HFFc6 (cell line): Measurements from ENCODE around the gene SPATA7. TPM values are rescaled to one million over a fixed set of nuclear protein-coding genes. Genes with fewer than 3 reads are reported as not detected.

Experiments
- DNase-seq: peaks from one replicate; pipeline ENCODE4 v3.0.0-alpha.2; 2018
- H3K27ac Mint-ChIP-seq: 2 replicates; pipeline ENCODE4 v1.8.0; 2020; ENCODE audit warnings: mild to moderate bottlenecking, mixed read lengths
- H3K27me3 Mint-ChIP-seq: 2 replicates; pipeline ENCODE4 v1.8.0; 2021; ENCODE audit warnings: mild to moderate bottlenecking, moderate library complexity, mixed read lengths; ENCODE audit not compliant: insufficient read depth
- H3K36me3 Mint-ChIP-seq: 2 replicates; pipeline ENCODE4 v1.8.0; 2021; ENCODE audit warnings: low read depth, mixed read lengths
- H3K4me1 Mint-ChIP-seq: 2 replicates; pipeline ENCODE4 v1.8.0; 2020; ENCODE audit warnings: low read depth, mixed read lengths
- H3K4me3 Mint-ChIP-seq: 2 replicates; pipeline ENCODE4 v1.8.0; 2020; ENCODE audit warnings: mild to moderate bottlenecking, moderate library complexity, mixed read lengths
- H3K9me3 Mint-ChIP-seq: 2 replicates; pipeline ENCODE4 v1.8.0; 2020; ENCODE audit warnings: mild to moderate bottlenecking, mixed read lengths
- CTCF ChIP-seq: fragments of 200-600 bp; sonication (generic); IDR thresholded peaks from 2 replicates; pipeline ENCODE4 v1.5.0; 2021; ENCODE audit warnings: antibody characterized with exemption, mild to moderate bottlenecking
- long read RNA-seq: library from polyadenylated mRNA; unstranded; transcript quantifications from one replicate; pipeline ENCODE4 v2.0.0, GENCODE V29; 2019
- total RNA-seq, 6 experiments: library from RNA; stranded (reverse); fragmentation: NEBNext Ultra II Directional; extraction: Animal tissue kit (Norgen Biotek cat#: 25700); gene quantifications; 2 replicates in 1 of 6; 3 replicates in 5 of 6; pipeline ENCODE4 v1.2.3, GENCODE V29; 2021

Gene SPATA7, protein sequence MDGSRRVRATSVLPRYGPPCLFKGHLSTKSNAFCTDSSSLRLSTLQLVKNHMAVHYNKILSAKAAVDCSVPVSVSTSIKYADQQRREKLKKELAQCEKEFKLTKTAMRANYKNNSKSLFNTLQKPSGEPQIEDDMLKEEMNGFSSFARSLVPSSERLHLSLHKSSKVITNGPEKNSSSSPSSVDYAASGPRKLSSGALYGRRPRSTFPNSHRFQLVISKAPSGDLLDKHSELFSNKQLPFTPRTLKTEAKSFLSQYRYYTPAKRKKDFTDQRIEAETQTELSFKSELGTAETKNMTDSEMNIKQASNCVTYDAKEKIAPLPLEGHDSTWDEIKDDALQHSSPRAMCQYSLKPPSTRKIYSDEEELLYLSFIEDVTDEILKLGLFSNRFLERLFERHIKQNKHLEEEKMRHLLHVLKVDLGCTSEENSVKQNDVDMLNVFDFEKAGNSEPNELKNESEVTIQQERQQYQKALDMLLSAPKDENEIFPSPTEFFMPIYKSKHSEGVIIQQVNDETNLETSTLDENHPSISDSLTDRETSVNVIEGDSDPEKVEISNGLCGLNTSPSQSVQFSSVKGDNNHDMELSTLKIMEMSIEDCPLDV
- 1 to 10 TPM; 6.1 to 7.4 (median 6.8) TPM for total RNA-seq
- long read RNA-seq, partial matches to known transcripts, result 1 of 9 reads
- long read RNA-seq, other reads (novel, unspliced or antisense), result 4 of 9 reads

GRCh38 chr14:88385212-88386101 lies at the start of gene SPATA7:
Gene SPATA7 (plus strand): TSS chr14:88385657. CDS start chr14:88385819, 162 bp downstream.
- Mint-ChIP-seq H3K4me1 (peaks cover 22% of the 10 kb centered on the region), H3K9me3 (no peaks in the 10 kb centered on the region), H3K27ac (peak within 1 kb of the TSS; percentile 92), H3K4me3 (peak within 1 kb of the TSS; percentile 100), H3K27me3 (no peaks in the 10 kb centered on the region; the same call in none of the 2 replicates), H3K36me3 (no peaks in the 10 kb centered on the region; the same call in 1 of the 2 replicates)
- TF ChIP-seq CTCF, result no peak
- DNase-seq, result peak; percentile 81

DNA sequence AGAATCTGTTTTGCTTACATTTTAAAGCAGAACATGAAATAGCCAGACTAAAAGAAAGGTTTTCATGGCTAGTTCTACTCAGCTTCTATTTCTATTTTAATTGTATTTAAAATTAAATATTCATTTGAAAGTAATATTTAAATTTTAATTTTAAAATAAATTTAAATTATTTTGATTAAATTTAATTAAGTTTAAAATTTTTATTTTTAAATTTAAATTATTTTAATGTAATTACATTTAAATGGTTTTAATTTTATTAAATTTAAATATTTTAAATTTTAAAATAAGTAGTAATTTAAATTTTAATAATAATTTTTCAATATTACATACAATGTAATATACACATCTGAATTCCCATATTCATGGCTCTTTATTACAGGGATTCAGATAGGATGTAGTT lies 45.1 kb upstream of the SPATA7 start:
- no peaks in the 10 kb centered on the region for H3K4me1 Mint-ChIP-seq
- no peak for TF ChIP-seq CTCF
- no peak overlapping the region for H3K4me3 Mint-ChIP-seq
- H3K36me3 Mint-ChIP-seq, result no peaks in the 10 kb centered on the region
- DNase-seq, result no peak
- H3K27me3 Mint-ChIP-seq, result no peaks in the 10 kb centered on the region; the same call in 1 of the 2 replicates
- H3K9me3 Mint-ChIP-seq, result no peaks in the 10 kb centered on the region
- H3K27ac Mint-ChIP-seq, result no peak overlapping the region

DNA sequence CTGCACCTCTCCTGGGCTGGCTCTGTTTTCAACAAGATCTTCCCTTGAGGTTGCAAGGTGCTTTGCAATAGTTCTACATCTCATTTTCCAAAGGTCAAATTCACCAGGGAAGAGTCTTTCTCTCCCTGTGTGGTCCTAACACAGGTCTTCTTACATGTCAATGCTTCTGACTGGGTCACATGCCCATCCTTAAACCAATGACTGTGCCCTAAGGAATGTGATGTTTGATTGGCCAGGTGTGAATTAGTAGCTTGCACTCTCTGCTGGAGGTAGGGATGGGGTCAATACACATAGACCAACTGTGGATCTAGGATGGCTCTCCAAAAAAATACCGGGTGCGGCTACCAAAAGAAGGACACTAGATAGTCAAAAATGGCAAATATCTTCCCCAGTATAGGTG lies 42.5 kb upstream of the SPATA7 start:
- no peaks in the 10 kb centered on the region; the same call in 1 of the 2 replicates for H3K27me3 Mint-ChIP-seq
- no peaks in the 10 kb centered on the region for H3K9me3 Mint-ChIP-seq
- no peak overlapping the region for H3K4me3 Mint-ChIP-seq
- H3K4me1 Mint-ChIP-seq, result peaks cover 8% of the 10 kb centered on the region; the same call in 1 of the 2 replicates
- H3K27ac Mint-ChIP-seq, result no peak overlapping the region
- no peak for DNase-seq
- no peaks in the 10 kb centered on the region for H3K36me3 Mint-ChIP-seq
- TF ChIP-seq CTCF, result no peak

GRCh38 chr14:88346048-88346639 lies 39.3 kb upstream of the SPATA7 start:
- no peak overlapping the region for H3K27ac Mint-ChIP-seq
- no peaks in the 10 kb centered on the region for H3K36me3 Mint-ChIP-seq
- no peak overlapping the region for H3K4me3 Mint-ChIP-seq
- TF ChIP-seq CTCF, result no peak
- no peaks in the 10 kb centered on the region for H3K9me3 Mint-ChIP-seq
- DNase-seq, result peak; percentile 36
- peaks cover 8% of the 10 kb centered on the region; the same call in 1 of the 2 replicates for H3K4me1 Mint-ChIP-seq
- H3K27me3 Mint-ChIP-seq, result no peaks in the 10 kb centered on the region; the same call in none of the 2 replicates

- H3K36me3 Mint-ChIP-seq, result no peaks in the 10 kb centered on the region
- peaks cover 8% of the 10 kb centered on the region; the same call in 1 of the 2 replicates for H3K4me1 Mint-ChIP-seq
- no peak for TF ChIP-seq CTCF
- H3K27me3 Mint-ChIP-seq, result no peaks in the 10 kb centered on the region; the same call in none of the 2 replicates
- no peak overlapping the region for H3K4me3 Mint-ChIP-seq
- H3K27ac Mint-ChIP-seq, result no peak overlapping the region
- H3K9me3 Mint-ChIP-seq, result no peaks in the 10 kb centered on the region
- no peak for DNase-seq
Observed at GRCh38 chr14:88348546-88348945, 36.9 kb upstream of the SPATA7 start.
